GM12891 (cell line): ENCODE data around the gene TSHZ3.

Source experiments
- DNase-seq: peaks from one replicate; pipeline ENCODE4 v3.0.0; 2011; ENCODE audit warnings: low spot score; ENCODE audit not compliant: insufficient read length
- FAIRE-seq: peaks from 2 replicates; lab custom pipeline; 2011; peaks lifted over from hg19 to GRCh38; lab: Jason Lieb, UNC
- PAX5 ChIP-seq: IDR thresholded peaks from 2 replicates; pipeline ENCODE4 v1.6.1; 2011; ENCODE audit warnings: low read length, moderate library complexity, mild to moderate bottlenecking; ENCODE audit not compliant: insufficient read depth, severe bottlenecking
- POLR2A ChIP-seq: IDR thresholded peaks from 2 replicates; pipeline ENCODE4 v1.6.1; 2011; ENCODE audit warnings: low read depth, low read length, control low read depth
- POLR2AphosphoS5 ChIP-seq: IDR thresholded peaks from 2 replicates; pipeline ENCODE4 v1.6.1; 2011; ENCODE audit warnings: low read depth, low read length, control low read depth
- POU2F2 ChIP-seq: IDR thresholded peaks from 2 replicates; pipeline ENCODE4 v1.6.1; 2011; ENCODE audit warnings: low read depth, mild to moderate bottlenecking, control low read depth, low read length, moderate library complexity
- SPI1 ChIP-seq: IDR thresholded peaks from 2 replicates; pipeline ENCODE4 v1.6.1; 2011; ENCODE audit warnings: low read depth, low read length, control low read depth
- TAF1 ChIP-seq: IDR thresholded peaks from 2 replicates; pipeline ENCODE4 v1.6.1; 2011; ENCODE audit warnings: low read depth, low read length, control low read depth

Gene TSHZ3

GRCh38 chr19:31261019-31261602, 88.1 kb downstream of the TSHZ3 start:
- DNase-seq = no peak
- TF ChIP-seq TAF1 (no peak), POLR2AphosphoS5 (no peak), PAX5 (no peak), SPI1 (no peak), POLR2A (no peak), POU2F2 (no peak)
- FAIRE-seq = no peak

DNA sequence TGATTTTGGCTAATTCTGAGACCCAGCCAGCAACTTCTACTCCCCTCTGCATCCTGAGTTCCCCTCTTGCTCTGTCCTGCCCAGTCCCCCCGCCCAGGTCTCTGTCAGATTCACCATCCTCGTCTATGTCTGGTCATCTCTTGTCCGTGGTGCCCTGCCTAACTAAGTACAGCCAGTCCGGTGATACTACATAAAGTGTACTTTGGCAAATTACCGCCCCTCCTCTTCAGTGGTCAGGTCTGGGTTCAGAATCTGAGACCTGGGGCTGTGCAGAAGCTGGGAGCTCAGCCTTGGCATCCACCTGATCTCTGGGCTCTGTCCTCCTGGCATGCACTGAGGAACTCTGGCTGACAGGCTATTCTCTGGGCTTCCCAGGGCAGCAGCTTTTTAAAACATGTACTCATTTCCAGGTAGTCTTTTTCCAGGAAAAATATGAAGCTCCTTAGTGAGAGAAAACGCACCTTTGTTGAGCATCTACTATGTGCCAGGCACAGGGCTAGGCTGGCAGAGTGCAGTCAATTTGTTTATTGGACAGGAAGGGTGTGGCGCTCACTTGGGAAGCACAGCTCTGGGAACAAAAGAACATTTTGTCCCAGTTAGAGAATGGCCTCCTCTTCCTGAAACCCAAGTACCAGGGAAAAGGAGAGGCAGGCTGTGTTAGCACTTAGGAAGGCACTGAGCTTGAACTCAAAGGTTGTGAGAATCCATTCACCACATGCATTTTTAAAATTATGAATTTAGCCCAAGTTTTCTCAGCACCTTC, 88.9 kb downstream of the TSHZ3 start:
- DNase-seq = no peak
- no peak for FAIRE-seq
- TF ChIP-seq POLR2AphosphoS5 = no peak
- no peak for TF ChIP-seq POU2F2
- TF ChIP-seq POLR2A = no peak

GRCh38 chr19:31258211-31259052, 90.8 kb downstream of the TSHZ3 start:
- FAIRE-seq = no peak
- no peak for TF ChIP-seq PAX5
- TF ChIP-seq POLR2A = no peak
- TF ChIP-seq POLR2AphosphoS5 = no peak
- TF ChIP-seq POU2F2 = no peak
- TF ChIP-seq TAF1 = no peak
- TF ChIP-seq SPI1 = no peak
- no peak for DNase-seq

DNA sequence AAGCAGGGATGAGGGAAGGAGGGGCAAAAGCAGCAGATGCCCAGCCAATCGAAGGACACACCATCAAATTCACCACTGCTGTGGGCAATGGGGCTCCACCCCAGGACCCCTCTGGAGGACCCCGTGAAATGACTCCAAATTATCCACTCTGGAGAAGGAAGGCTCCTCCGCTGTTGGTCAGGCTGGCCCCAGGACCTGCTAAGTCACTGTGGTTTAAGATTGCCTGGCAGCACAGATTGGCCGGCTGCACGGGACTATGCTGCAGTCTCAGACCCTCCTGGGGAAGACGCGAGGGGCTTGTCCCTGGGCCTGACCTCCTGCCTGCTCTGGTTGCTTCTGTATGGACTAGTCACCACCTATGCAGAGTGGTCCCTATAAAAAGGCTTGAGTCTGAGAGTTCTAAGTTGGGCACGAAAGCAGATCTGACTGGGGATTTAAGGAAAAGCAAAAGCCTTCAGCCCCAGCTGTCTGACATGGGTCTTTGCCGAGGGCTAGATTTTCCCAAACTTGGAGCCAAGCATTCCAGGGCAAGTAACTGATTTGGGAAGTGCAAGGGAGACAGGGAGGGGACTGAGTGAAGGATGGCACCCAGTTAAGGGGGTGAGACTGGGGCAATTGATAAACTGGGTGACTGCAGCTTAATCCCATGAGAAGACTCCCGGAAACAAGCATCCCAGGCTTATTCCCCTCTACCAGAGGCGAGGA, 91.7 kb downstream of the TSHZ3 start:
- no peak for DNase-seq
- FAIRE-seq = no peak
- no peak for TF ChIP-seq PAX5
- no peak for TF ChIP-seq SPI1
- TF ChIP-seq TAF1 = no peak
- TF ChIP-seq POU2F2 = no peak
- no peak for TF ChIP-seq POLR2AphosphoS5
- TF ChIP-seq POLR2A = no peak

DNA sequence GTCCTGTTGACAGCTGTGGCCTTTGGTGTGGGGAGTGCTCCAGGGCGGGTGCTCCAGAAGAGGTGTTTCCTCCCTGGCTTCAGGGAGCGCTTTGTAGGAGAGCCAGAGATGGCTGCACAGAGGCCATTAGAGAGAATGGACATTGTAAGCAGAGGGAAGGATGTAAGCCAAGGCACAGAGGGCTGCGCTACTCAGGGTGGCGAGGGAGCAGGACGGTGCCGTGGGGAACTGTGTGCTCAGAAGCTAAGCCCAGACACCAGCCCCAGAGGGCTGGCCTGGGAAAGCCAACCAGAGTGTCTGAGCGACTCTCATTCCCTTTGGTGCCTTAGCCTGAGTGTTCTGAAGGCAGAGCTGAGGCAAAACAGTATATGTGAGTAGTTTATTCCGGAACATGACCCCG, 92.2 kb downstream of the TSHZ3 start:
- FAIRE-seq = no peak
- DNase-seq = no peak
- TF ChIP-seq PAX5 (no peak), TAF1 (no peak), SPI1 (no peak), POLR2AphosphoS5 (no peak), POU2F2 (no peak), POLR2A (no peak)

DNA sequence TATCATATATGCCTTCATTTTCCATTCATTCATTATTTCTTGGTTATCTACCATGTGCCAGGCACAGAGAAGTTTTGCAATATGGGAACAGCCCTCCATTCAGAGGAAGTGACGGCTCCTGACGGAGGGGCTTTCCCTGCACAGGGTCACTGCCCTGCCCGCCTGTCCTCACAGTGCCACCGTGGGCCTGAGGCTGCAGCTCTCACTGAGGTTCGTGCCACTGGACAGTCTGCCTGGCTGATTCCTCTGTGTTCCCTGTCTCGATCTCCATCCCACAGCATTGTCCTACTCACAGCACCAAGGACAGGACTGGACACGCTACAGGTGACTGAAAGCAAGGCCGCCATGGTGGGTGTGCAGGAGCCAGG, 92.7 kb downstream of the TSHZ3 start:
- TF ChIP-seq POLR2AphosphoS5 = no peak
- no peak for TF ChIP-seq SPI1
- no peak for TF ChIP-seq POU2F2
- no peak for TF ChIP-seq POLR2A
- TF ChIP-seq PAX5 = no peak
- TF ChIP-seq TAF1 = no peak

DNA sequence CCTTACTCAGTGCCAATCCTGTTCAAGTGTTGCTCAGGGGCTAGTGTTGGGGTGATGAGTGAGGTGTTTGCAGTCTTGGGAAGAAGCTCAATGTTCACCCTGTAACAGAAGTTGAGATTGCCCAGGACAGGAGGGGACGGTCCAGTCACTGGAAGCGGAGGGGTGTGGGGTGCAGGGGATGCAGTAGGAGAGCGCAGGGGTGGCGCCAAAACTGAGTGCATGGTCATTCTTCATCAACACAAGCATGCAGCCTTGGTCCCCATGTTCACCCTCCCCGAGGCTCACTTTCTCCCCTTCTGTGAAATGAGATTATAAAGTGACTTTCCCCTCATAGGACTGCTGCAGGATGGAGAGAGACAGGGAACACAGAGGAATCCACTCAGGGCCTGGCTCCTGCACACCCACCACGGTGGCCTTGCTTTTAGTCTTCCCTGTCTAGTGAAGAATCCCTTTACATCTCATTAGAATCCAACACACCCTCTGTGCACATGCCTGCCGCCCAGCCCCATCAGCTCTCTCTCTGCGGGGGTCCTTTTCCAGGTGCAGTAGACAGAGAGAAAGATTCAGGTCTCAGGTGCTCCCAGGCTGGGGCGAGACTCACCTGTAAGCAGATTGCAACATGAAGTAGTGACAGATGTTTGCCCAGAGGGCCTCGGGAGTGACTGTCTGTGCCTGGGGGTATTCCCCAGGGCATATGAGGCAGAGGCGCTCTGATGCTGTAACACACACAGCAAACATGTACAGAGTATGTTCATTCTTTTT, 93.2 kb downstream of the TSHZ3 start:
- FAIRE-seq (no peak), DNase-seq (no peak)
- TF ChIP-seq PAX5 = no peak
- TF ChIP-seq POU2F2 = no peak
- no peak for TF ChIP-seq TAF1
- no peak for TF ChIP-seq SPI1
- no peak for TF ChIP-seq POLR2A
- no peak for TF ChIP-seq POLR2AphosphoS5

More for the DNA sequence above, 92.7 kb downstream of the TSHZ3 start:
- DNase-seq = no peak
- no peak for FAIRE-seq

GRCh38 chr19:31255174-31255799, 93.9 kb downstream of the TSHZ3 start:
- TF ChIP-seq POU2F2 (no peak), PAX5 (no peak), POLR2A (no peak), SPI1 (no peak), TAF1 (no peak)
- FAIRE-seq (no peak), DNase-seq (no peak)

DNA sequence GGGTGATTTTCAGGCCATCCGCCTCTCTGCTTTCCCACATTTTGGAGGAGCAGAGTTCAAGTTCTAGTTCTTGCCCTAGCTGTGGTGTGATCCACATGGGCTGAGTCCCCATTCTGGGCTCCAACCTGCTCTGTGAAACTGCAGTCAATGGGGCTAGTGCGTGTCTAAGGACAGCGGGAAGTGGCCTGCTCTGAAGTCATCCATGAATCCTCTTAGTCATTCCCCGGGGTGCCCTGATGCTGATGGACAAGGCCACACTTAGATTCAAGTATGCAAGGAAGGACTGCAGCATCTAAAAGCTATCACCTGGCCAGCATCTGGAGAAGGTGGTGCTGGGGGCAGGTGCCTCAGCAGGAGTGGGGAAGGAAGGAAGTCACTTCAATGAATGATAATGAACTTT, 94.6 kb downstream of the TSHZ3 start:
- FAIRE-seq = no peak
- TF ChIP-seq POU2F2 = no peak
- TF ChIP-seq POLR2A = no peak
- no peak for TF ChIP-seq SPI1
- no peak for TF ChIP-seq POLR2AphosphoS5
- TF ChIP-seq PAX5 = no peak
- no peak for TF ChIP-seq TAF1
- no peak for DNase-seq
